Kidney tubule cell (primary cell): ENCODE results near the gene KLHL24.
"Not testable (repeated sequence)": the region's sequence is repeated elsewhere in the genome, so short reads cannot be mapped to it uniquely, and the experiment has no call there.

ENCODE experiments used
- DNase-seq: peaks from one replicate; pipeline ENCODE4 v3.0.0-alpha.2; 2018; ENCODE audit warnings: low spot score

KLHL24 gene

DNA sequence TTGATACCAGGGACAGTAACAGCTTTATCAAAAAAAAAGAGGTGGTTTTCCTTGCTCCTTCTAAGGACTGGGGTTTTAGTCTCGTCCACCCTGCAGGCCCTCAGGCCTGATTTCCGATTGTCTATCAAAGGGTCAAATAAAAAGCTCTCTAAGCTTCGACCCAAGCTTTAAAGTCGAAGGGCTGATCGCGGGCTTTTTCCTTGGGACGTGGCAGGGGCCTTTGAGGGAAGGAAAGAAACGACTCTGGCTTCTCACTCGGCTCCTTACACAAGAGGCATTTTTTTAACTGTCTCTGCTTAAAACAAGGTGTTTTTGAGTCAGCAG lies 354 bp upstream of the KLHL24 start:
- no peak for DNase-seq

DNA sequence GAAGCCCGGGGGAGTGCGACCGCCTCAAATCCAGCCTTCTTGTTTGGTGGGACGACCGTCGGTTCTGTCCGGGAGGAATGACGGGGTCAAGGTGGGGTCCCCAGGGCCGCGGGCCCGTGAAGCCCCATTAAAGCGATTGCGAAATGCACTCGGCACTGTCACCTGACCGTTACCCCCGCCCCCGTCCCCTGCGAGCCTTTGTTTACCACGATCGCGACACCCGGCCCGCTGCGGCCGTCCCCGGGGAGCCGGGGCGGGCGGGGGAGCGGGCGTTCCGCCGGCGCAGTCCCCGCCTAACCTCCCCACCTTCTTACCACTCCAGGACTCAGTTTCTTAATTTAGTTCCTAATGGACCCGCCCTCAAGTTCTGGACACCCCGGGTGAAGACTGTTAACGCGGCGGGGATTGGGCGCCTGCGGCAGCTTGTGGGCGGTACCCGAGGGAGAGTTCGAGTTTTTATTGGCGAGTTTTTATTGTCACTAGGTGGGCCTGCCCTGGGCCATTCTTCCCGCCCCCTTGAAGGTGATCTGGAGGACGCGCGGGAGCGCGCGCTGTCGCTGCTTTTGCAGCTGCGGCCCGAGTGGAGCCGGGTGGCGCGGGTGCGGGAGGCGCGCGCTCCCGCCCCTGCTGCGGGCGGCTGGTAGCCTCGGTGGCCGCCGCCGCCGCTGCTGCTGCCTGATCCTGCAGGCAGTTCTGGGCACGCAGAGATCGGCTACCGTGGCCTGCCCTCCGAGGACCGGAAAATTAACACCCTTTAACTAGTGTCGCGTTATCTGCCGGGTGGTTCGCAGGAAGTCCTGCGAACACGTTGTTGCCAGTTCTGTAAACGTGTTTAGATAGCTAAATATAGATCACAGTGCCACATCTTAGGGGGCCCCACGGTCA lies 1.0 kb downstream of the KLHL24 start:
- peak; percentile 96 for DNase-seq

DNA sequence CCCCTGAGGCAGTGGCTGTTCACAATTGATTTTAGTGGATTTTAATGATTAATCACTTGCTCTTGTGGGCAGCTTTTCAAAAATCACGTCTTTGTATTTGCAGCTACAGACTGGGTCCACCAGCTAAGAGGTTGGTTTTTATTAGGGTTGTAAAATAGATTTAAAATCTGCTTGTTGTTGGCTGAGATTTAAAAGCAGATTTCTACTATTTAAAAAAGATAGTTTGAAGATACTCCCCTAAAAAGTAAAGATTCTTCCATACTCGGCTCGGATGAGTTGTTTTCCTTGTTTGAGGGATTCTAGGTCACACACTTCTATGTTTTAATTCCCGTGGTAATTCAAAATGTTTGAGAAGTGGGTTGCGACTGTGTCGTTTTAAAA lies 1.7 kb downstream of the KLHL24 start:
- no peak for DNase-seq

- not testable (repeated sequence) for DNase-seq
Measured at GRCh38 chr3:183637633-183638032, 2.2 kb downstream of the KLHL24 start.

- DNase-seq: no peak
Measured at GRCh38 chr3:183638101-183638852, 2.9 kb downstream of the KLHL24 start.

DNA sequence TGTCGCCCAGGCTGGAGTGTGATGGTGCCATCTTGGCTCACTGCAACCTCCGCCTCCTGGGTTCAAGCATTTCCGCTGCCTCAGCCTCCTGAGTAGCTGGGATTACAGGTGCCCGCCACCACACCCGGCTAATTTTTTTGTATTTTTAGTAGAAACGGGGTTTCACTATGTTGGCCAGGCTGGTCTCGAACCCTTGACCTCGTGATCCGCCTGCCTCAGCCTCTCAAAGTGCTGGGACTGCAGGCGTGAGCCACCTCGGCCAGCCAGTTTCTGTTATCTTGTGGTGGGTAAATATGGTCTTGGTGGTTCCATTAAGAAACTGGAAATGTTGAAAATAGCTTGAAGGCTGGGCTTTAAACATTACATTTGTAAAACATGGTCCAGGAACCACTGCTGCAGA lies 5.2 kb downstream of the KLHL24 start:
- not testable (repeated sequence) for DNase-seq

DNA sequence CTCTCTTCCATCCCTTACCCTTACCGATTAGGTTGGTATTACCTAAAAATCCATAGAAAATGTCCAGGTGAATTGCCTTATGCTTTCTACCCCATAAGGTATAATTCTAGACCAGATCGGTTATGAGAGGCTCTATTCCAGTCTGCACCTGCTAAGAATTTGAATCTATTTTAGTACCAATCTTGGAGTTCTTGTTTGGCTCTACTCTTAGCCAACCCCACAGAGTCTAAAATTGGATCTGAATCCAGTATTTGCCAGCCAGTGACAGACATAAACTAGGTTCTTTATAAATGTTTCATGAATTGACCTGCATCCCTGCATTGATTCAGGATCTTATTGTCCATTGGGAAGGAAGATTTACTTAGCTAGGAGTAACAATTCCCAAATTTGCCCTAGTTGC lies 6.5 kb downstream of the KLHL24 start:
- no peak for DNase-seq

GRCh38 chr3:183644244-183644643 lies 8.8 kb downstream of the KLHL24 start:
- no peak for DNase-seq

GRCh38 chr3:183645254-183645653 lies 9.8 kb downstream of the KLHL24 start:
- no peak for DNase-seq

DNA sequence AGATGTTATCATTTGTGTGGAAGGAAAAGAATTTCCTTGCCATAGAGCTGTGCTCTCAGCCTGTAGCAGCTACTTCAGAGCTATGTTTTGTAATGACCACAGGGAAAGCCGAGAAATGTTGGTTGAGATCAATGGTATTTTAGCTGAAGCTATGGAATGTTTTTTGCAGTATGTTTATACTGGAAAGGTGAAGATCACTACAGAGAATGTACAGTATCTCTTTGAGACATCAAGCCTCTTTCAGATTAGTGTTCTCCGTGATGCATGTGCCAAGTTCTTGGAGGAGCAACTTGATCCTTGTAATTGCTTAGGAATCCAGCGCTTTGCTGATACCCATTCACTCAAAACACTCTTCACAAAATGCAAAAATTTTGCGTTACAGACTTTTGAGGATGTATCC lies 15.1 kb downstream of the KLHL24 start:
- DNase-seq: no peak

GRCh38 chr3:183653209-183654064 lies 18.0 kb downstream of the KLHL24 start:
- DNase-seq: no peak

GRCh38 chr3:183654727-183655126 lies 19.3 kb downstream of the KLHL24 start:
- DNase-seq: no peak

DNA sequence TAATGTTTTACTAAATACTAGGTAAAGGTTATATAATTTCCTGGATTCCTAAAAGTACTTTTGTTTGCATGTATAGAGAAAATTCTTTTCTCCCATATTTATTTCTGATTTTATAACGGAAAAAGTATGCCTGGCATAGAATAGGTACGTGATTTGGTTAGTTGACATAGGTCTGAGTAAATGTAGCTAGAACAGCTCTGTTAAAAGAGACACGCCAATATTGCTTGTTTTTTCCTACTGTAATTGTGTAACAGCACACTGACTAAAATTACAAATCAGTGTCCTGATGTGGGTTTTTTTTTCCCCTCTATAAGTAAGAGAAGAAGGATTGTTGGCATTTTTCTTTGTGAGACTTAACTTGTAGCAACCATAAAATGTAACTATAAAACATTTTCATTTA lies 26.7 kb downstream of the KLHL24 start:
- no peak for DNase-seq

DNA sequence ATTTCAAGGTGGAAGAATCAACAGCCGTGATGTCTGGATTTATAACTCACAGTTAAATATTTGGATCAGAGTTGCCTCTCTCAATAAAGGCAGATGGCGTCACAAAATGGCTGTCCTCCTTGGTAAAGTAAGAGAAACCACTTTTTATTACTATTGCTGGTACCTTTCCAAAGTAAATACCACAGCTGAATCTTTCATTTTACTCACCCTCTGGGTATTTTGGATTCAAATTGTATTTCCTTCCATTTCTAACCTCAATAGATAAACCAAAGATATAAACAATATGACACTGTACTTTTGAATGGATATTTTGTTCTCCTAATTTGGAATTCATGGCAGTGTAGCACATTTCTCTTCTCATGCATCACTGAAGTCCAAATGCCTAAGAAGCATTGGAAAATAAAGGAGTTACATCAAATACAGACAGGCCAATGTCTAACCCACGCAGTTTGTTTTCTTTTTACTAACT lies 29.5 kb downstream of the KLHL24 start:
- DNase-seq: peak; percentile 70

DNA sequence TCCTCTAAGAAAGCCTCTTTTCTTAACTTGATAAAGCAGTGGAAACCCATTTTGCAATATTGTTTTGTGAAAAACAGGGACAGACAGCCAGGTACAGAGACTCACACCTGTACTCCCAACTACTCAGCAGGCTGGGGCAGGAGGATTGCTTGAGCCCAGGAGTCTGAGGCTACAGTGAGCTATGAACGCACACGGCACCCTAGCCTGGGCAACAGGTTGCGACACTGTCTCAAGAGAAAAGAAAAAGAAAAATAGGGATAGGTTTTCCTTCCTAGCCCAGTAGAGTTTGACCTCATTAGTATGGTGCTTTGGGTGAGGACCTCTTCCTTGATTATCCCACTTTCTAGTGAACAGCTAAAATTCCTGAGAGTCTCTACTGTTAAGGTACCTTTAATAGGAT lies 44.6 kb downstream of the KLHL24 start:
- no peak for DNase-seq

DNA sequence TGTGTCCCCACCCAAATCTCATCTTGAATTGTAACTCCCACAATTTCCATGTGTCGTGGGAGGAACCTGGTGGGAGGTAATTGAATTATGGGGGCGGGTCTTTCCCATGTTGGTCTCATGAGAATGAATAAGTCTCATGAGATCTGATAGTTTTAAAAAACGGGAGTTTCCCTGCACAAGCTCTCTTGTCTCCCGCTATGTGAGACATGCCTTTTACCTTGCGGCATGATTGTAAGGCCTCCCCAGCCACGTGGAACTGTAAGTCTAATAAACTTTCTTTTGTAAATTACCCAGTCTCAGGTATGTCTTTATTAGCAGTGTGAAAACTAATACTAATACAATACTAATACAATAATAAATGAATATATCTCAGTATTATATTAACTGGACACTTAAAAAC lies 52.3 kb downstream of the KLHL24 start:
- no peak for DNase-seq

DNA sequence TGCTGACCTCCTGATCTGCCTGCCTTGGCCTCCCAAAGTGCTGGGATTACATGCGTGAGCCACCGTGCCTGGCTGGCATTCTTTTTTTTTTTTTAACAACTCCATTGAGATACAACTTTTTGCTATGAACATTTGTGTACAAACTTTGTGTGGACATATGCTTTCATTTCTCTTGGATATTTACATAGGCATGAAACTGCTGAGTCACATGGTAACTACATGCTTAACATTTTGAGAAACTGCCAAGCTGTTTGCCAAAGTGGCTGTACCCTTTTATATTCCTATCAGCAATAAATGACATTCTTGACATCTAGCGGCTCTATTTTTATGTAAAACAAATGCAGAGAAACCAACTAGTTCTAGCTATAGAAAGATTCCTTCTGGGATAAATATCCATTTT lies 53.5 kb downstream of the KLHL24 start:
- DNase-seq: no peak

GRCh38 chr3:183689621-183690020 lies 54.2 kb downstream of the KLHL24 start:
- DNase-seq: not testable (repeated sequence)

GRCh38 chr3:183690402-183690995 lies 55.1 kb downstream of the KLHL24 start:
- no peak for DNase-seq

DNA sequence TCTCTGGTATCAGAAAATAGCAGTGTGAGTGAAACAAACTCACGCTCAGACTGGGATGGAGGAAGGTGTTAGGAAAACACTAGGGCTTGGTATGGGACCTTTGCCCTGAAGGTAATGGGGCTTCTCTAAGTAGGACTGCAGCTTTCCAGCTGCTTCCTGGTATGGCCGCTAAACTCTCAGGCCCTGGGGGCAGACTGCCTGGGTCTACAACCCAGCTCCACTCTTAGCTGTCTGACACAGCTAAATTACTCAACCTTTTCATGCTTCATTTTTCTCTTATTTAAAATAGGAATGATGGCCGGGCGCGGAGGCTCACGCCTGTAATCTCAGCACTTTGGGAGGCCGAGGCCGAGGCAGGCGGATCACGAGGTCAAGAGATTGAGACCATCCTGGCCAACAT lies 57.0 kb downstream of the KLHL24 start:
- DNase-seq: no peak

- DNase-seq: no peak
Measured at GRCh38 chr3:183695569-183696364, 60.3 kb downstream of the KLHL24 start.
